ENCODE results near the gene SERPINB12. TPM values are rescaled to one million over a fixed set of nuclear protein-coding genes. Genes with fewer than 3 reads are reported as not detected.

The SERPINB12 gene
- total RNA-seq, 1 donor from 2014 or later: not detected

DNA sequence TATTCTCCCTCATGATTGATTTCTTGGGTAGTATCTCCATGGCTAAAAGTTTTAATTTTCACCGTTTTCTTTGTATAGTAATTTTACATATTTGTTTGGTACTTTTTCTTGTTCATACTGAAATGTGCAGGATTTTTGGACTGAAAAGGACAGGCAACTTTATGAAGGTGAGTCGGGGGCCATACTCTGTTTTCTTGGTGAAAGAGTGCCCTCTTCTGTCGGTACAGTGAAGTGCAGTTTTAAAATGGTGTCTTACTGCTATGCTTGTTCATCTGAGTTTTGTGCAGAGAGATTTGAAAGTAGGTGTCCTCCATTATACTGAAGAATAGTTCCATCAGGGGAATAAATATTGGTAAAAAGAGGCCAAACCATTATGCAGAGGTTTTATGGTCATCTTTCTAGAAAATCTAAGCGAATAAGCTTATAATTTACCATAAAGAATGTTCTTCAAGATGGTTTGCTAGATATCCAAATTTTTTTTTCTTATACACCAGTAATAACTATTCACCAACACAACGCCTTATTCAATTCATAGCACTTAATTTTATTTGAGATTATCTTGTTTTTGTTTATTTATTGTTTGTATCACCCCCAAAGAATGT is 36.3 kb downstream of the SERPINB12 start:
- no peak for DNase-seq
- intact Hi-C loops (cut with DNase I): loop anchor here (10.0 kb wide), 1 partner anchor 64 kb away; no protein-coding TSS in a partner anchor
- TF ChIP-seq, protein P1, sequence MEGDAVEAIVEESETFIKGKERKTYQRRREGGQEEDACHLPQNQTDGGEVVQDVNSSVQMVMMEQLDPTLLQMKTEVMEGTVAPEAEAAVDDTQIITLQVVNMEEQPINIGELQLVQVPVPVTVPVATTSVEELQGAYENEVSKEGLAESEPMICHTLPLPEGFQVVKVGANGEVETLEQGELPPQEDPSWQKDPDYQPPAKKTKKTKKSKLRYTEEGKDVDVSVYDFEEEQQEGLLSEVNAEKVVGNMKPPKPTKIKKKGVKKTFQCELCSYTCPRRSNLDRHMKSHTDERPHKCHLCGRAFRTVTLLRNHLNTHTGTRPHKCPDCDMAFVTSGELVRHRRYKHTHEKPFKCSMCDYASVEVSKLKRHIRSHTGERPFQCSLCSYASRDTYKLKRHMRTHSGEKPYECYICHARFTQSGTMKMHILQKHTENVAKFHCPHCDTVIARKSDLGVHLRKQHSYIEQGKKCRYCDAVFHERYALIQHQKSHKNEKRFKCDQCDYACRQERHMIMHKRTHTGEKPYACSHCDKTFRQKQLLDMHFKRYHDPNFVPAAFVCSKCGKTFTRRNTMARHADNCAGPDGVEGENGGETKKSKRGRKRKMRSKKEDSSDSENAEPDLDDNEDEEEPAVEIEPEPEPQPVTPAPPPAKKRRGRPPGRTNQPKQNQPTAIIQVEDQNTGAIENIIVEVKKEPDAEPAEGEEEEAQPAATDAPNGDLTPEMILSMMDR (IDR thresholded peaks at IDR 0.05): peak; percentile 70
- ATAC-seq: peak; percentile 81
- Histone ChIP-seq H3K4me3 (no peak overlapping the region), H3K27me3 (no peaks in the 10 kb centered on the region), H3K9me3 (no peaks in the 10 kb centered on the region), H3K36me3 (no peaks in the 10 kb centered on the region), H3K4me1 (no peaks in the 10 kb centered on the region), H3K27ac (no peak overlapping the region)

DNA sequence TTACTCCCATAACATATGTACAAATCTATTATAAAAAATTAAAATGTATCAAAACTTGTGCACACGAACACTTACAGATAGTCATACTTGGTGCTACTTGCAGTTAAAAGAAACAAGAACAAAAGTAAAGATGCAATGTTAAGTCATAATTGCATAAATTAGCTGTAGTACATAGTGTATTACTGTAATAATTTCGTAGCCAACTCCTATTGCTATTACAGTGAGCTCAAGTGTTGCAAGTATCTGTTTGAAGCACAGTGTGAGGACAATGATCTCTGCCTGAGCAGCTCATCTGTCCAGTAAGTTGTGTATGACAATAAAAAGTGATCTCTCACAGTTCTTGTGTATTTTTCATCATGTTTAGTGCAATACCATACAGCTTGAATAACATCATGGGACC is 37.4 kb downstream of the SERPINB12 start:
- no peaks in the 10 kb centered on the region for H3K27me3 ChIP-seq
- peak; percentile 64 for ATAC-seq
- H3K27ac ChIP-seq: no peak overlapping the region
- intact Hi-C loops (cut with DNase I): loop anchor here (10.0 kb wide), 1 partner anchor 65 kb away; no protein-coding TSS in a partner anchor
- no peak for DNase-seq
- no peaks in the 10 kb centered on the region for H3K9me3 ChIP-seq
- TF ChIP-seq, protein P1 (IDR thresholded peaks at IDR 0.05): no peak
- no peaks in the 10 kb centered on the region for H3K4me1 ChIP-seq
- no peaks in the 10 kb centered on the region for H3K36me3 ChIP-seq
- H3K4me3 ChIP-seq: no peak overlapping the region

DNA sequence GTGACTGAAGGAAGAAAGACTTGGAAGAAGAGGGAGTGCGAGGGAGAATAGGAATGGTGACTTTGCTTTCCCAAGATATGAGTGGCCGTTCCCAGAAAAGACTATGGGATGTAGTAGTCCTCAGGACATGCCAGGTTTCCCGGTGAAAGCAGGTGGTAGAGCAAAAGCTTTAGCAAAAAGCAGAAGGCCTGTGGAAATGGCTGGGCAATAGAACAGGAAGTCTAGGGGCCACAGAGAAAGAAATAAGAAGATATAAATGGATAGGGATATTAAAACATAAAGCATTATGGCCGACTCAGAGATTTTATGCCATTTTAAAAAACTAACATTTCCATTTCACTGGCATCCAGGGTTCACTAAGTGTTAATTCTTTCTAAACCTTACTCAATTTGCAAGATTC is 43.8 kb downstream of the SERPINB12 start:
- DNase-seq (no peak), ATAC-seq (no peak)
- H3K27me3 ChIP-seq: no peaks in the 10 kb centered on the region
- H3K27ac ChIP-seq: no peak overlapping the region
- no peaks in the 10 kb centered on the region for H3K4me1 ChIP-seq
- H3K4me3 ChIP-seq: no peak overlapping the region
- no peaks in the 10 kb centered on the region for H3K9me3 ChIP-seq
- intact Hi-C loops (cut with DNase I): no loop called here
- TF ChIP-seq, protein P1 (IDR thresholded peaks at IDR 0.05): no peak
- H3K36me3 ChIP-seq: no peaks in the 10 kb centered on the region

DNA sequence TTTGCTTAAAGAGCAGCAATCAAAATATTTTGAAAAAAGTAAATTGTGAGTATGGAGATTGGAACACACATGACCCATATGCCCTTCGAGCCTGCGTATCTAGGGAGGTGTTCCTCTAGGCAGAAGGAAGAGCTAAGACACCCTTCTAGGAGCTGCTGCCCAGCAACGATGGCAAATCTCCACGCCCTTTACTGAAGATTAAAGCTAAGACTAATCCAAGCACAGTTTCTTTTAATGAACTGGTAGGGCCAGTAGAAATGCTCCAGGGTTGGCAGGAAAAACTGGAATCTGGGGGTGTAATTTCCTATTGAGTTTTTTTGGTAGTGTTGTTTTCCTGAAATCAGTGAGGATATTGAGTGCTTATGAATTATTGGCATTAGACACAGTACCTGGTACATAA is 44.3 kb downstream of the SERPINB12 start:
- intact Hi-C loops (cut with DNase I): no loop called here
- TF ChIP-seq, protein P1 (IDR thresholded peaks at IDR 0.05): no peak
- H3K27me3 ChIP-seq: no peaks in the 10 kb centered on the region
- no peak overlapping the region for H3K4me3 ChIP-seq
- ATAC-seq: no peak
- no peak overlapping the region for H3K27ac ChIP-seq
- H3K36me3 ChIP-seq: no peaks in the 10 kb centered on the region
- no peaks in the 10 kb centered on the region for H3K9me3 ChIP-seq
- DNase-seq: no peak
- no peaks in the 10 kb centered on the region for H3K4me1 ChIP-seq

DNA sequence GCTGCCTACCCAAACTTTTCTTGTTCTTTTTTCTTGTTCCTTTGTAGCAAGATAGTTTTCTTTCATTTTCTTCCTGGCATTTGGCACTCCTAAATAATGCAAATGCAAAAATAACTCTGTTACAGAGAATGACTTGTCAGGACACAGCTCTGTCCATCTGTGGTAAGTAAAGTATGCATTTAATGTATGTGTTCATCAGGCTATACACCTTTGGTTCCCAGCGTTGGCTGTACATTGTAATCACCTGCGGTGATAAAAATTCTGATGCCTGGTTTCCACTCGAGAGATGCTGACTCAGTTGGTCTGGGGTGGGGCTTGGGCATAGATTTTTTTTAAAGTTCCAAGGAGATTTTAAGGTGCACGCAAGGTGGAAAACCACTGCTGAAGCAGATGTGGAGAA is 44.8 kb downstream of the SERPINB12 start, which contains the start of gene SERPINB13:
SERPINB13 (plus strand) TSS at position 378 of the 400 bp plus-strand sequence. CDS start 1,325 bp downstream, outside the sequence.
- TF ChIP-seq, protein P1 (IDR thresholded peaks at IDR 0.05): no peak
- no peaks in the 10 kb centered on the region for H3K36me3 ChIP-seq
- DNase-seq (no peak), ATAC-seq (no peak)
- intact Hi-C loops (cut with DNase I): no loop called here
- no peak within 1 kb of the TSS for H3K4me3 ChIP-seq
- no peak within 1 kb of the TSS for H3K27ac ChIP-seq
- H3K4me1 ChIP-seq: no peaks in the 10 kb centered on the region
- H3K27me3 ChIP-seq: no peaks in the 10 kb centered on the region
- no peaks in the 10 kb centered on the region for H3K9me3 ChIP-seq
